PC-3 (cell line): Measurements from ENCODE around the gene PDAP1.

Experiments
- CTCF ChIP-seq: fragments of 300-600 bp; sonication (generic); conservative IDR thresholded peaks from 2 replicates; pipeline ENCODE4 v1.5.1; 2017; ENCODE audit warnings: antibody characterized with exemption, low read depth, mild to moderate bottlenecking, low read length
- EZH2 ChIP-seq: fragments of 300-600 bp; sonication (generic); IDR thresholded peaks from one replicate; pipeline ENCODE4 v1.6.1; 2017; ENCODE audit warnings: antibody characterized with exemption, mild to moderate bottlenecking, low read length; ENCODE audit not compliant: unreplicated experiment
- EZH2phosphoT487 ChIP-seq: fragments of 300-600 bp; sonication (generic); IDR thresholded peaks from 2 replicates; pipeline ENCODE4 v1.6.1; 2018; ENCODE audit warnings: mild to moderate bottlenecking, antibody characterized with exemption, low read length, borderline replicate concordance

GRCh38 chr7:99399597-99399996, 8.8 kb downstream of the PDAP1 start:
- TF ChIP-seq CTCF (no peak), EZH2phosphoT487 (no peak), EZH2 (no peak)
